Right renal pelvis (tissue), 4 donors: ENCODE measurements around the gene CHN2. TPM values are rescaled to one million over a fixed set of nuclear protein-coding genes. Genes with fewer than 3 reads are reported as not detected.

Source experiments
- DNase-seq, 4 donors: peaks; one replicate each; pipeline ENCODE4 v3.0.0-alpha.2; 2013; ENCODE audit warnings: low read depth in 4 of 4, low spot score in 3 of 4, missing footprints in 1 of 4
- polyA plus RNA-seq, 4 donors: library from polyadenylated mRNA; unstranded; fragments of 120-200 nt; gene quantifications; one replicate each; pipeline ENCODE4 v1.2.1, GENCODE V29; 2013; ENCODE audit not compliant: insufficient read length in 4 of 4

The CHN2 gene
- polyA plus RNA-seq, 4 donors = 10.5 to 23.1 (median 17.6) TPM

DNA sequence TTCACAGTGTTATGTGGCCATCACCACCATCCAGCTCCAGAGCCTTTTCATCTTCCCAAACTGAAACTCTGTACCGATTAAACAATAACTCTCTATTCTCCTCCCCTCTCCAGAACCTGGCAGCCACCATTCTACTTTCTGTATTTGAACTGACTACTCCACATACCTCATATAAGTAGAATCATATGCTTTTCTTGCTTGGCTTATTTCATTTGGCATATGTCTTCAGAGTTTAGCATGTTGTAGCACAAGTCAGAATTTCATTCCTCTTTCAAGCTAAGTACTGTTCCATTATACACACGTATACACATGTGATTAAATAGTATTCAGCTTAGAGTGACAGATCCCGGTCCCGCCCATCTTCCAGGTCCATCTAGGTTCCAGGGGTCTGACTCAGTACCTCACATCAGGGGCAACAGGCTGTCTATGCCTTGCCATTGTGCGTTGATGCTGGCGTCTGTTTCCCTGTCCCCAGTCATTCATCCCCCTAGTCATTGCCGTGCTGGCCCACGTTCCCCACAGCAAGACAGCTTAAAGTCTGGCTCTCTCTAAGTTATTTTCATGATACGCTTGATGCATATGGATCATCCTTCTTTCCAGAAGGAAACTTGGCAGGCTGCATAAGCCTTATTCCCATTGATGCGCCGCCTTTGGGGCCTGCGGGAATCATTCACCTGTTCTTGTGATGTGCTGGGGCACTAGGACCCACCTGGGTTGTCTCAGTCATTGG is 108.3 kb downstream of the CHN2 start:
- DNase-seq = no peak

DNA sequence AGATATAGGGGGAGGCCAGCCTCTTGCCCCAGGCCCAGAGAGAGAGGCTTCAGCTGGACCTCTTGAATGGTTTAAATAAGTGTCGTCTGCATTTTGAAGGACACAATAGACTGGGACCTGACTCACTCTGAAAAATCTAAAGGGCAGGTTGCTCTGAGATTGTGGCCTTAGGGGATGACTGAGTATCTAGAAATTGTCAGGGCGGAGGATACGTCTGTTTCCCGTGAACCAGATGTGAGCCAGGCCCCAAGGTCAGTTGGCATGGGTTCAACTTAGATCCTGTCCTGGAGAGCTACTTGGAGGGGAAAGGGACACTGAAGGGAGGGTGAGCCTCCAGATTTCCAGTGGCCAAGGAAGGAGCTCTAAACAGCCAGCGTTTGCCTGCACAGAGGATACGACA is 110.2 kb downstream of the CHN2 start:
- no peak for DNase-seq

DNA sequence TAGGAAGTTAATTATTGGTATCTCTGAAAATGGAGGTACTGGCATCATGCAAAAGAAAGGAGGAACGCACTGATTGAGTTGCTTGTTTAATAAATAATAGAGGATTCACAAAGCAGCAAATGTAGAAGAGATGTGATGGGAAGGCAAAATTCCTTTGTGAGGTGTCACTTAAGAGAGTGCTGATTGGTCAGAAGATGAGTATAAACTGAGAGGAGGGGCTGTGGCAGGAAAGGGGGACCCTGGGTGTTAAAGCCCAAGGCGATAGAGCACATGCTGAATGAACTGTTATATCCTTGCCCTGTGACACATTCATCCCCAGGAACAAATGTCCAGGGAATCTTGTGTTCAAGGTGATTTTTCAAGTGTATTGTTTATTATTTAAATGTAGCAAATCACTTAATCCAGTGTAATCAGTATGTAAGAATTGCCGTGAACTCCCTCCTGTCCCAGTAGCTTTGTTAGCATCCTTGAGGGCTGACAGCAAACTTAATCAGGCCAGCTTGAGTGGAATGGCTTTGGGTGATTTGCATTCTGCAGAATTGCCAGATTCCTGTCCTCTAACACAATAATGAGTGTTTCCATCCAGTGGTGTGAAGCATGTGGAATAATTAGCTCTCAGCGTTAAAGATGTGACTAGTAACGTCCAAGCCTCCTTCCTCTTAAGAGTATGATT is 111.9 kb downstream of the CHN2 start:
- DNase-seq = no peak

DNA sequence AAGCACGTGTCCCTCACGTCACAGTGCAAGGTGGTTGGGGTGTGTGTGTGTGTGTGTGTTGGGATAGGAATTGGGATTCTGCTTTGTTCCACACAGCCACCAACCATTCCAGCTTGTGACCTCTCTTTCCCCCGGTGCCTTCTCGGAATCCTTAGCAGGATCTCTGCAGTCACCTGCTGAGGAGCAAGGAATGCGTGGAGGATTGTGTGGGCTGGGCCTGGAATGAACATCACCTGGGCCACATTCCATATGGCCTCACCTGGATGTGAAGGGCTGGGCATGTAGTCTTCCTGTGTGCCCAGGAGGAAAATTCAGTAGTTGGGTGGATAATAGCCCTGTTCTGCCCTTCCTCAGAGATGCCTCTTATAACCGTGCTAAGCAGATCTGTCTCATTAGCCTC is 113.8 kb downstream of the CHN2 start:
- no peak for DNase-seq

DNA sequence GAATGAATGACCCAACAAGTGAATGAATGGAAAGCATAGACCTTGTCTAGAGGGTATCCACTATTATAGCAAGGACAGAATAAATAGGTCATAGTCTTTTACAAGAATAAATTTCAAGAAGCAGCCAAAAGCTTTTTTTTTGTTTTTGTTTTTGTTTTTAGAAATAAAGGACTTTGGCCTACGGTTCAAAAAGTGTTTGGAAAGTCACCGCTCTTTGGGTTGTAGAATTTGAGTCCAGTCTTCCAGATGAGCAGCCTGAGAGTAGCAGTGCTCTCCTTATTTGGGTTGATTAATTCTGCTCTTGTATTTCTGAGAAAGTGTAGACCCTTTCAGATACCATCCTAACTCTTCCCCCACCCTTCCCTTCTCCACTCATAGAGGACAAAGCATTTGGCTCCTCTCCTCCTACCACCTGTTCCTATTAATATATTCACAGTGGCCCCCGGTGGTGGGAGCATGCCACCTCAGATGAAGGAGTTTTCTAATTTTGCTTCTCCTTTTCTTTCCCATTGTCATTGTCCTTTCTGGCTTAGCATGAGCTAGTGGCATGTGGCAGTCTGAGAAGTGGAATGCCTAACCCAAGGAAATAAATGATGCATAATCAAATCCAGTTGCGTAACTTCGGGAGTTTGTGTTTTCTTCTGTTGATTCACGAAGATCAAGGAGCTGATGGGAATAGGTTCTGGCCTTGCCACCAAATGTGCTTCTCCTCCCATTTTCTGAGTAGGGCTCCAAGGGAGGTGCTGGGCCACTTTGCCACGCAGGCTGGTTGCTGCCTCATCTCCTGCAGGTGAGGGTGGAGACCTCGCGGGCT is 114.7 kb downstream of the CHN2 start:
- no peak for DNase-seq

DNA sequence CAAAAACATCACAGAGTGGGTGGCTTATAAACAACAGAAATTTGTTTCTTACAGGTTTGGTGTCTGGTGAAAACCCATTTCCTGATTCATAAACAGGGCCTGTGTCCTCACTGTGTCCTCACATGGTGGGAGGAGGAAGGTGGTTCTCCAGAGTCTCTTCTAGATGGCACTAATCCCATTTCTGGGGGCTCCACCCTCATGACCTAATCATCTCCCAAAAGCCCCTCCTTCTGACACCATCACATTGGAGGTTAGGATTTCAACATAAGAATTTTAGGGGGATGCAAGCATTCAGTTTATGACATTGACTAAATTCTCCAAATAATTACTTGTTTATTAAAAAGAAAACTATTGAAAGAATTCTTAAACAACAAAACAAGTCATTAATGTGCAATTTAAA is 116.0 kb downstream of the CHN2 start:
- DNase-seq = no peak

DNA sequence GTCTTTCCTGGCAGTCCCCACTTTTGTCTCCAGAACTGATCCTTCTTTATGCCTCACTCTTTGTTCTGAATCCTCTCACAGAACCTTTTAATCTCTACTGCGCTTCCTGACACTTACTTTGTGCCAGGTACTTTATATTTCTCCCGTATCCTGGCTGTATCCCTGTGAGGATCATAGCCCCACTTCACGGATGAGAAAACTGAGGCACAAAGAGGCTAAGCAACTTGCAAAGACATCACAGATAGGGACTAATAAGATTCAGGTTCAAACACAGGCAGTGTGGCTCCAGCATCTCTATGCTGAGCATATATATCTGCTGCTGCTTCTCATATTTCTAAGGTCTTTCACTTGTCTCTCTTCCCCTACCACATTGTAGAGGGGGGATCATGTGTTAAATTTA is 116.7 kb downstream of the CHN2 start:
- no peak for DNase-seq

DNA sequence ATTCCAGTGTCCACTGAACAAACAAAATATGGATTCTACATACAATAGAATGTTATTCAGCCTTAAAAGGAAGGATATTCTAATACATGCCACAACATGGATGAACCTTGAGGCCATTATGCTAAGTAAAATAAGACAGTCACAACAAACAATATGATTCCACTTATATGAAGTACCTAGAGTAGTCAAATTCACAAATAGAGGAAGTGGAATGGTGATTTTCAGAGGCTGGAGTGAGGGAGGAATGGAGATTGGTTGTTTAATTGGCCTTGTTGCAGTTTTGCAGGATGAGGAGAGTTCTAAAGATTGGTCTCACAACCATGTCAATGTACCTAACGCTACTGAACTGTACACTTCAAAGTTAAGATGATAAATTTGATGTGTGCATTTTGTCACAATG is 119.6 kb downstream of the CHN2 start:
- no peak for DNase-seq

DNA sequence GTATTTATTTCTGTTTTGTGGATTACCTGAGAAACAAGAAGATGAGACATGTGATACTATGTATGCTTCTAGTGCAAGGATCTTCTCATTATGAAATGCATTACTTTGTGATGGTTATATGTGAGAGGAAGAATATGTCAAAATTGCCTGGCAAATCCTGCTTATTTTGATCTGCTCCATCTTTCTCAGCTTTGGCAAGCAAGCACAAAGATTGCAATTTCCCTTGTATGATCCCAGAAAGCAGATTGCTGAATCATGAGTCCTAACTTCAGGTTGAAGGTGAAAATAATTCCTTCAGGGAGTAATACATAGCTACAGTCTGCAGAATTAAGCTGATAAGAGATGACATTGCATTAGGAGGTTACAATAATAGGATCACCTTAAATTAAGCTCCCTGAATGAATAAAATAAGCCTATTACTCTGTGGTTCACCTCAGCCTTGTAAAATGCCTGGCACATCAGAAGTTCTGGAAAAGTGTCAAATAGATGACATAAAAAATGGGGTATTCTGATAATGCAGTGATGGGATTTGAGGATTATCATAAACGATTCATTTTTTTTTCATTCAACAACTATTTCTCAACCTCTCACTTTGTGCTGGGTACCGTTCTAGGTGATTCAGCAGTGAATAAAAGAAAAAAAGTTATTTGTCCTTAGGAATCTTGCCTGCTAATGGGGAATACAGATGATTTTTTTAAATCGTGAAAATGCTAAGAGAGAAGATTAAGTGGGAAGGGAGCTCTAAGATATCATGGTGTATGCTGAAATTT is 120.7 kb downstream of the CHN2 start:
- no peak for DNase-seq

DNA sequence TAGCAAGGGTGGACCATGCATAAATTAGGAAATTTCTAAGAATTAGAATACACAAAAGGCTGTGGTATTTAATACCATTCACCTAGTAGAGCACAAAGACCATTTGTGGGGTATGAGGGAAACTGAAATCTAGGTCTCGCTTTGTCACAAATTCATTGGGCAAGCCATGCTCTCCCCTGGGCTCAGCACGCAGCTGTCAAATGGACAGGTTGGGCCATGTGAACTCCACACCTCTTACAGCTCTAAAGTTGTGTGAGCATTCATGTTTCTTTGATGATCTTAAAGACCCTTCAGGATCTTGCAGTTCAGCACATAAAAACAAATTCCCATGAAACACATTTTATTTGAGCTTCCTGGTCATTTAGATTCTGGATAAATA is 121.3 kb downstream of the CHN2 start:
- DNase-seq = no peak

DNA sequence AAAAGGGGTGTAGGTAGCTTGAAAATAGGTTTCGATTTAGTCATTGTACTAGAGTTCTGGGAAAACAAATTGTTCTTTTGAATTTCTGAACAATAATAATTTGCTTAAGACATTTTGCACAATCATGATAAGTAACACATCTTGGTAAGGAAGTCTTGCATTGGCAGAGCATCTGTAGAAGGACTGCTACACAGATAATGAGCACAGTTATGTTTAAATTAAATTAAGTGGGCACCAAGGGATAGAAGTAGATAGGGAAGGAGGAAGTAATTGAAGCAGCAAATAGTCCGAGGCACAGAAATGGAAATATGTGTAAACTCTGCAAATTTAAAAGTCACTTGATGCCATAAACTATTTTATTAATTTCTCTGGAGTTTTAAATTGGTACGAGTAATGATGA is 122.4 kb downstream of the CHN2 start:
- no peak for DNase-seq

DNA sequence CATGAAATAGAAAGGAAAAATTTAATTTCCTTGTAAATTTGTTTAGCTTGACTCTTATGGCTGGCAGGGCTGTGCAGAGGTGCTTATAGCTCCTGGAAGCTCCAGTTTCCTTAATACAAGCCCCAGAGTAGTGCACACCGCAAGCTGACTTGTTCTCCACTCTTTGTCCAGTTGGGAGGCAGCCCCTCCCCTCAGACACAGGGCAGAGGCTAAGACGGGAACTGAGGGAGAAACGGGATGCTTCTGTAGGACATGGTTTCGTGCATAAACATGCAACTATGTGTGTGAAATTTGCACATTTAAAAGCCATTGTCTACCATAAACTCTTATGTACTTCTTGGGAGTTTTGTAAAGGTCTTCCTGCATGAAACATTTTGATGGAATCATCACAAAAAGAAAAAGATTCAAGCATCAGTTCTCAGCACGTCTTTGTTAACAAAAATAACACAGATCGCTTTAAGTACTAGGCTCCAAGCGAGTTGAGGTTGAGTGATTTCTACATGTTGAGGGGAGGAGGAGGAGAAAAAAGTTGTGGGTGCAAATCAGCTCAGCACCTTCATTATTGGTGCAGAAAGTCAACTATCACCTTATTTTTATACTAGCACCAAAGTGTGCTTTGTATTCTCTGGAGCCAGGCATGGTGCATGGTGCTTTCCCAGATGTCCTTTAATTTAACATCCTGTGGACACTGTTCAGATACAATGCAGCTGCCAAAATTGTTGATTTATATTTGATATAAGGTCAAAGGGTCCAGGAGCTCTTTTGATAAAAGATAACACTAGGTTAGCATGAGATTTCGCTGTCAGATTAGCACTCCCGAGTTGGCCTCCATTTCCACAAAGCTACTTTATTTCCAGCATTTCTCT is 124.5 kb downstream of the CHN2 start:
- DNase-seq = no peak

DNA sequence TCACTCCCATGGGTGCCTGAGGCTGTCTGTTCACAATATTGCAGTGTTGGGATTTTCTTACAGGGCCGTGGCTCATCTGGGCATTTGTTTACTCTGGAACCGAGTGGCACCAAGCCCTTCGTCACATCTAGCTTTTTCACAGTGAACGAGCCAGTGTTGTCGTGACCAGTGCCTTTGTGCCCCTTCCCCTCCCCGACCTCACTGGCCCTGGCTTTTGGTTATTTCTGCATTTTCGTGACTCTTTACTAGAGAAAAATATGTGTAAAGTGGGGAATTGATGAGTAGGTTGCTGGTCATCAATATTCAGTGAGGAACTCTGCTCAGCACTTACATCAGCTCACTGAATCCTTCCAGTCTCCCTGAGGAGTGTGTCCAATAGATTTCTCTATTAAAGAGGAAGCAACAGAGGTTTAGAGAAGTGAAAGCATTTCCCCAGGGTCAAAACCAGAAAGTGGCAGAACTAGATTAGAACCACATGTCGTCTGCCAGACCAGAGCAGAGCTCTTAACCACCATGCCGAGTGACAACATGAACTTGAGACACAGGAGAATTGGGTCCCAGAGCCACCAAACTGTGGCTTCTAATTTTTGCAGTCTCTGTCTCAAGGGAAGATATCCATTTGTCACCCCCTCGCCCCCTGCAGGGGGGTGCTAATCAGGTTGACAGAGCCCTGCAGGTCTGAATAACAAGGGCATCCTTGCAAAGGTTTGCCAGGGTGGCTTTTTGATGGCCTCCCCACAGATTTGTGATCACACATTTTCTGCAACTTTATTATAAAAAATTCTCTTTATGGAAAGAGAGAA is 125.3 kb downstream of the CHN2 start:
- DNase-seq = no peak

DNA sequence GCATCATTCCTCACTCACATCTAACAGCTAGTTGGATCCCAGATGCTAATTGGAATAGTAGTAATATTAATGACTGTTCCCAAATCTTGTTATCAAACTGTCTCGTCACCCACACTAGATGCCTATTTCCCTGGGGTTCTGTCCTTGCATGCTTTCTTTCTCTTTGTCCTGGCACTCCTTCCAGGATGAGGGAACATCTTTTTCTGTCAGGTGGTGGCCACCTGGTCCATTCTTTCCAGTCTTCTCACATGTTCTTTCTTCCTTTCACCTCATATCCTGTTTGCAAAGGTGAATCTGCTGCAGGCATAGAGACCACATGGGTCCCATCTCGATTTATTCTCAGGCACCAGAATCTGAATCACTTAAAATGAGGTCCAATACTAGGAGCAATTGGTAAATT is 126.0 kb downstream of the CHN2 start:
- DNase-seq = no peak

DNA sequence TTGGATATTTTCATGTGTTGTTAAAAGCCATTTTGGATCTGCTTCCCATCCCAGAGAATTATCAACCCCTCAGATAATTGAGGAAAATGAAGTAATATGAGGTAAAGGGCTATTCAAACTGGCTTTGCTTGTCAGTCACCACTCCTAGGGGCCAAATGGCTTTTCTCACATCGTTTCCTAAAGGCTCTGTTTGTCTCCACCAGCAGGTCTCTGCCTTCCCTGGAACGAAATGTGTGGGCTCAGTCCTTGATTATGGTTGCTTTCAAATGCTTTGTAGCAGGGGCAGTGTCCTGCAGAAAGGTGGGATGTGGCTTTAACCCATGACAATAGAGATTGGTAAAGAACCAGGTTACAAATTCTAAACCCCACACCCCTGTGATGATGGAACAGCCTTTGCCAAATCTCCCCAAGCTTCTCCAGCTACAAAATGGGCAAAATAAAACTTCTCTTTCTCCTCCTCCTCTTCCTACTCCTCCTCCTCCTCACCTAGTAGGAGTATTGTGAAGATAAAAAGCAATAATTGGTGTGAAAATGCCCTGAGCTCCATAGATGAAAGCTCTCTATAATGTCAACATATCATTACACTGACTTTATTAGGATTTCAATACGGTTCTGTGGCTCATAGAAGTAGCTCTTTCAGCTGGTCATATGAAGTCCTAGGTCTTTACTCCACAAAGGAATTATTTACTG is 127.6 kb downstream of the CHN2 start:
- DNase-seq = no peak

DNA sequence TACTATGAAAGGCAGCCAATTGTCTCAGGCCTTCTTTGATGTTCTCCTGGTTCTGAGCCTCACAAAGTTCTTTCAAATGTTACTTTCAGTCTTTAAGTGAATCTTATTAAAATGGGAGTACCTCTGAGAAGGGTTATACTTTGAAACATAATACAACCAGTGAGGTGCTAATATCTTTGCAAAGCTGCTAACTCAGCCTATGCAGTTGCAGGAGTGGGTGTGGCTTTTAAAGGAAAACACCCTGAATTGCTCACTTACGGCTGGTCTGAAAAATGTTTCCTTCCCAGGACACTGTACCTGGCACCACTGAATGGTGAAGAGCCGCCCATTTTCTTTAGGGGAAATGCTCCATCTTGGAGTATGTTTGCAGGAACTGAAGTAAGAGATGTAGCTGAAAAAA is 130.9 kb downstream of the CHN2 start:
- no peak for DNase-seq

DNA sequence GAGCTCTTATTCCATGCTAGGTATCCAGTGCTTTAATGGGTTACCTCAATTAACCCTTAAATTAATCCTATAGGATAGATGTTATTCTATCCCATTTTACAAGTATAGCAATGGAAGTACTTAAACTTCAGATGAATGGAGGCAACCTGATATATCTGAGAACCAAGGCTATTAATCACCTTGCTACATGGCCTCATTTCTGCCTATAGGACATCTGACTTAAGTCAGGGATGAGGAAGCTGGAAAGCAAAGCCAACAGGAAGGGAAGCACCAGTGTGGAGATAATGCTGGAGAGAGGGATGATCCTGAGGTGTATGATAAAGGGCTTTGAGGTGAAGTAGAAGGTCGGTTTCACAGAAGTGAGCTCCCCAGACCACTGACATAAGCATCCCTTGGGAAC is 132.3 kb downstream of the CHN2 start:
- DNase-seq = no peak

DNA sequence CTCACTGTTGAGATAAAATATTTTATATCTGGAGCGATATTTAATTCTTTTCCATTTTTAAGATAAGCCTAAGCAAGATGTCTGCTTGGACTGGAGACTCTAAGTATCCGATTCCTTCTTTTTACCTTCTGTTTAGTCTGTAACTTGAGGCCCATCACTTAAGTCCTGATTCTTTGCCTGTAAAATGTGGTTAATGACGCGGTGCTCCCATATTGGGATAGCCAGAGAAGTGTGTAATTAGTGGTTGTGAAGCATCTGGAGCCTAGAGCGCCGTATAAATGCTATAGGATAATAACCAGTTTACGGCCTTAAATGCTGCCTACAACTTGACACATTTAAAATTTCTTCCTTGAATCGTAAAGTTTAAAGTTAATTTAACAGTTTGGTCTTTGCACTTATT is 132.9 kb downstream of the CHN2 start:
- no peak for DNase-seq

DNA sequence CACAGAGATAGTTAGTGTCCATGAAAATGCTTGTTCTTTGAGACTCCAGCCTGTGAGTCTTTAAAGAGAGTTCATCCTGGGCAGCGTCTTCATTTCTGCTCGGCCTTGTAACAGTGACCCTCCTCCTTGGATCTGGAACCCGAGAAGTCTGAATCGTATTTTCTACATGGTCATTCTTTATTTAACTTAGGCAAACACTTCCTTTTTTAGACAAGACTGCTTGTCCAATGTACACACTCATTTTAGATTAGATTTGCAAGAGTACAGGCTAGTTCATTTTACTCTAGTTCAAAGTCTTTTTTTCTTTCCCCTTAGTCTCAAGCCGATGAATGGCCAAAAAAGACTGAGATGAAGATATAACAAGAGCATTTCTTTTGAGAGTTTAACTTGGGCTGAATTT is 133.5 kb downstream of the CHN2 start:
- DNase-seq = no peak
